Cardiac muscle cell (in vitro differentiated cells and primary cell): Measurements from ENCODE around the gene L3MBTL4. TPM values are rescaled to one million over a fixed set of nuclear protein-coding genes. Genes with fewer than 3 reads are reported as not detected.

Experiments used
- DNase-seq, 2 donors: peaks; one replicate each; pipeline versions ENCODE4 v3.0.0 to v3.0.0-alpha.2; 2010 to 2017; ENCODE audit warnings: low read depth in 1 of 2, low spot score in 1 of 2
- H3K27ac ChIP-seq: fragments of 200-600 bp; sonication (generic); 2 replicates; pipeline ENCODE4 v1.5.1; 2016
- H3K27me3 ChIP-seq: fragments of 200-600 bp; sonication (generic); 2 replicates; pipeline ENCODE4 v1.6.0; 2016; ENCODE audit warnings: control low read depth
- H3K36me3 ChIP-seq: fragments of 200-600 bp; sonication (generic); 2 replicates; pipeline ENCODE4 v1.5.1; 2016; ENCODE audit warnings: control low read depth
- H3K4me1 ChIP-seq: fragments of 200-600 bp; sonication (generic); 2 replicates; pipeline ENCODE4 v1.8.1; 2017; ENCODE audit warnings: low read depth, mild to moderate bottlenecking, mixed run types
- H3K4me3 ChIP-seq: fragments of 200-600 bp; sonication (generic); 2 replicates; pipeline ENCODE4 v1.5.1; 2016; ENCODE audit warnings: mild to moderate bottlenecking
- H3K9me3 ChIP-seq: fragments of 200-600 bp; sonication (generic); 2 replicates; pipeline ENCODE4 v1.5.1; 2017; ENCODE audit warnings: low read depth, mild to moderate bottlenecking, control low read depth
- polyA plus RNA-seq: library from polyadenylated mRNA; unstranded; fragments of >200 nt; fragmentation: Nextera tagmentation; extraction: Ambion mirVana; gene quantifications from 2 replicates; pipeline ENCODE4 v1.2.1, GENCODE V29; 2016
- total RNA-seq: library from RNA; depleted of rRNA; stranded (reverse); fragments of >200 nt; gene quantifications from 2 replicates; pipeline ENCODE4 v1.2.3, GENCODE V29; 2016
- TF ChIP-seq, protein P1 (sequence below): IDR thresholded peaks from 2 replicates; pipeline ENCODE4 v1.5.1; 2012; ENCODE audit warnings: low read depth, mild to moderate bottlenecking, low read length

The L3MBTL4 gene
- total and polyA plus RNA-seq, 2 experiments from 2014 or later: 4.4 to 7.7 TPM

DNA sequence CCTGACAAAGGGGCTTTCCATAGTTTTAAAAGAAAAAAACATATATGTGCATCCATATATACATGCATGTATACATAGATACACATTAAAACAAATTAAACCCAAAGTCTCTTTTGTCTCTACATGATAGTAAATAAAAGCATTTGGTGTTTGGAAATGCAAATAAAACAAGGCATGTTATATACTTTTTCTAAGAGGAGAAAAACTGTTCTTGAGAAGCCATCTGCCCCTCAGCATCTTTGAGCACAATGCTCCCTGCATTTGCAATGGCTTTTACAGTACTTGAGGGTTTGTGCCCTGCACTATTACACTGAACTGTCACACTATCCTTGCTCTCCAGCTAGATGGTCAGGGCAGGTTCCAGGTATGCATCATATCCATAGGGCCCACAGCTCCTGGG is 210.2 kb downstream of the L3MBTL4 start:
- TF ChIP-seq, protein P1, sequence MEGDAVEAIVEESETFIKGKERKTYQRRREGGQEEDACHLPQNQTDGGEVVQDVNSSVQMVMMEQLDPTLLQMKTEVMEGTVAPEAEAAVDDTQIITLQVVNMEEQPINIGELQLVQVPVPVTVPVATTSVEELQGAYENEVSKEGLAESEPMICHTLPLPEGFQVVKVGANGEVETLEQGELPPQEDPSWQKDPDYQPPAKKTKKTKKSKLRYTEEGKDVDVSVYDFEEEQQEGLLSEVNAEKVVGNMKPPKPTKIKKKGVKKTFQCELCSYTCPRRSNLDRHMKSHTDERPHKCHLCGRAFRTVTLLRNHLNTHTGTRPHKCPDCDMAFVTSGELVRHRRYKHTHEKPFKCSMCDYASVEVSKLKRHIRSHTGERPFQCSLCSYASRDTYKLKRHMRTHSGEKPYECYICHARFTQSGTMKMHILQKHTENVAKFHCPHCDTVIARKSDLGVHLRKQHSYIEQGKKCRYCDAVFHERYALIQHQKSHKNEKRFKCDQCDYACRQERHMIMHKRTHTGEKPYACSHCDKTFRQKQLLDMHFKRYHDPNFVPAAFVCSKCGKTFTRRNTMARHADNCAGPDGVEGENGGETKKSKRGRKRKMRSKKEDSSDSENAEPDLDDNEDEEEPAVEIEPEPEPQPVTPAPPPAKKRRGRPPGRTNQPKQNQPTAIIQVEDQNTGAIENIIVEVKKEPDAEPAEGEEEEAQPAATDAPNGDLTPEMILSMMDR: no peak
- no peak for DNase-seq
- no peak overlapping the region for H3K27ac ChIP-seq
- H3K9me3 ChIP-seq: peaks cover 4% of the 10 kb centered on the region
- peaks cover under 1% of the 10 kb centered on the region for H3K4me1 ChIP-seq
- no peak overlapping the region for H3K4me3 ChIP-seq
- no peaks in the 10 kb centered on the region for H3K36me3 ChIP-seq
- H3K27me3 ChIP-seq: no peaks in the 10 kb centered on the region

DNA sequence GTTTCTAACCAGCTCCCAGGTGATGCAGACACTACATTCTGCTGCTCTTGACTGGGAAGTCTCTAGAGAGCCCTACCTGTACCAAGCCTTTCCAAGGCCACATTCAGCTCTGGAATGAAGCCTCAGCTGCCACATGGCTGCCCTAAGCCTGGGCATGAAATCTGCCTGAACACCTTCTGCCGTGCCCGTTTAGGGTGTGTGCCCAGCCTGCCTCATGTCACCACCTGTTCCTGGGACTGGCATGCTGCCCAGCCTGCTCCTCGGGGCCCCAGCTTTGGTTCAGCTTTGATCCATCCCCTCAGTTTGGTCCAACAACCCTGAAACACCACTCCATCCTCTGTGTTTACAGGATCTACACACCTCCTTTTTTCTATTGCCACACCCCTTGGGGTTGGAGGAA is 210.9 kb downstream of the L3MBTL4 start:
- no peak for DNase-seq
- Histone ChIP-seq H3K27ac (no peak overlapping the region), H3K9me3 (peaks cover 4% of the 10 kb centered on the region), H3K27me3 (no peaks in the 10 kb centered on the region), H3K4me1 (peaks cover 3% of the 10 kb centered on the region), H3K4me3 (no peak overlapping the region), H3K36me3 (no peaks in the 10 kb centered on the region)
- TF ChIP-seq, protein P1: no peak

- peaks cover 3% of the 10 kb centered on the region for H3K4me1 ChIP-seq
- H3K27me3 ChIP-seq: no peaks in the 10 kb centered on the region
- no peak overlapping the region for H3K27ac ChIP-seq
- H3K4me3 ChIP-seq: no peak overlapping the region
- H3K9me3 ChIP-seq: peaks cover 4% of the 10 kb centered on the region
- no peak for DNase-seq
- no peaks in the 10 kb centered on the region for H3K36me3 ChIP-seq
- TF ChIP-seq, protein P1: no peak
Observed at GRCh38 chr18:6202861-6203260, 211.8 kb downstream of the L3MBTL4 start.

DNA sequence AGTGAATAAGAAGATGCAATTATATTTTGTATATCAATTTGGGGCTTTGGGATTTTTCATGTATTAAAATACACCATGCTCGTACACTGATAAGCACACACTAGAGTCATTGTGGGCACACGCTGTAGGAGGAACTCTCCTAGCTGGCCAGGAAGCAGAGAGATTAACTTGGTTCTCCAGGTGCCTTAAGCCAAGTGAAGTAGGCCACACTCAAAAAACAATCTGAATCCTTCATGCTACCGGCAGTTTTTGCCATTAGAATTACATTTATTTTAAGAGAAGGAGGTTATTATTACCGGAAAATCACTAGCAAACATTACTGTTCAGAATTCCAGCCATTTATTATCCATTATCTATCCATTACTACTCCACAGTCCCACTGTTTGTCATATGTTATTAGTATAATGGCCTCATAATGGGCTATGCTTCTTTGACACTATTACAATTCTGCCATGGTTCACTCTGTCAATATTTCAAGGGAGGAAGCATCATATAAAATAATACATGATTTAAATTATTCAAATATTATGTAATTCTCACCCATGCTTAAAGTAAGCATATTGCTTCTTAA is 214.4 kb downstream of the L3MBTL4 start:
- Histone ChIP-seq H3K4me1 (peaks cover 3% of the 10 kb centered on the region), H3K36me3 (no peaks in the 10 kb centered on the region), H3K4me3 (no peak overlapping the region), H3K9me3 (peaks cover 4% of the 10 kb centered on the region), H3K27me3 (no peaks in the 10 kb centered on the region), H3K27ac (no peak overlapping the region)
- no peak for DNase-seq
- TF ChIP-seq, protein P1: no peak

GRCh38 chr18:6199777-6200176 is 214.9 kb downstream of the L3MBTL4 start:
- no peak overlapping the region for H3K27ac ChIP-seq
- peaks cover 4% of the 10 kb centered on the region for H3K9me3 ChIP-seq
- H3K4me1 ChIP-seq: peaks cover 3% of the 10 kb centered on the region
- H3K27me3 ChIP-seq: no peaks in the 10 kb centered on the region
- TF ChIP-seq, protein P1: no peak
- no peak overlapping the region for H3K4me3 ChIP-seq
- no peak for DNase-seq
- no peaks in the 10 kb centered on the region for H3K36me3 ChIP-seq
